HuH-7.5 (cell line): ENCODE results near the gene GRIFIN.

ENCODE experiments used
- DNase-seq: peaks from one replicate; pipeline ENCODE4 v3.0.0; 2011; ENCODE audit warnings: low spot score

GRIFIN gene

DNA sequence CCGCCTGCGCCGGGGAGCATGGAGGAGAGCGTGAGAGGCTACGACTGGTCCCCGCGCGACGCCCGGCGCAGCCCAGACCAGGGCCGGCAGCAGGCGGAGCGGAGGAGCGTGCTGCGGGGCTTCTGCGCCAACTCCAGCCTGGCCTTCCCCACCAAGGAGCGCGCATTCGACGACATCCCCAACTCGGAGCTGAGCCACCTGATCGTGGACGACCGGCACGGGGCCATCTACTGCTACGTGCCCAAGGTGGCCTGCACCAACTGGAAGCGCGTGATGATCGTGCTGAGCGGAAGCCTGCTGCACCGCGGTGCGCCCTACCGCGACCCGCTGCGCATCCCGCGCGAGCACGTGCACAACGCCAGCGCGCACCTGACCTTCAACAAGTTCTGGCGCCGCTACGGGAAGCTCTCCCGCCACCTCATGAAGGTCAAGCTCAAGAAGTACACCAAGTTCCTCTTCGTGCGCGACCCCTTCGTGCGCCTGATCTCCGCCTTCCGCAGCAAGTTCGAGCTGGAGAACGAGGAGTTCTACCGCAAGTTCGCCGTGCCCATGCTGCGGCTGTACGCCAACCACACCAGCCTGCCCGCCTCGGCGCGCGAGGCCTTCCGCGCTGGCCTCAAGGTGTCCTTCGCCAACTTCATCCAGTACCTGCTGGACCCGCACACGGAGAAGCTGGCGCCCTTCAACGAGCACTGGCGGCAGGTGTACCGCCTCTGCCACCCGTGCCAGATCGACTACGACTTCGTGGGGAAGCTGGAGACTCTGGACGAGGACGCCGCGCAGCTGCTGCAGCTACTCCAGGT is 43.1 kb downstream of the GRIFIN start:
- DNase-seq: no peak

- DNase-seq: peak; percentile 71
Observed at GRCh38 chr7:2431260-2431867, 44.8 kb downstream of the GRIFIN start.

DNA sequence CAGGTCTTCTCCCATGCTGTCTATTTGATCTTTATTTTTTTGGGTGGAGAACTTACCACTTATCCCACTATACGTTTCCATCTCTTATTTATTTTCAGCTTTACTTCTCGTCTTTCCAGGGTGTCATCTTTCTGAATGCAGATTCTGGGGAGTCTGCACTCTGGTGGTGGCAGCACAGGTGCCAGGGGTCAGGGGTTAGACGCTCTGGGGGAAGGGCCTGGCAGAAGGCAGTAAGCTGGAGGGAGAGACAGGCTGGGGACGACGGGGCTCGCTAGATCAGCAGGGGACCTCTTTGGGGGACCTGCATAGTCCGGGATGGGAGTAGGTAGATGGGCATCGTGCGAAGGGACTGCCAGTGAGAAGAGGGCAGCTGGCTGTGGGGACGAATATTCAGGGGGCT is 50.4 kb downstream of the GRIFIN start:
- no peak for DNase-seq
